HEK293T (cell line): ENCODE data around the gene TBCA.
"Not testable (repeated sequence)": the region's sequence is repeated elsewhere in the genome, so short reads cannot be mapped to it uniquely, and the experiment has no call there.

Experiments used
- CTCF ChIA-PET: fragments of 350-600 bp; formaldehyde crosslinking; extraction: SDS; loops from one replicate; lab custom pipeline; 2021; ENCODE audit warnings: antibody characterized with exemption, inconsistent platforms; lab: Yijun Ruan, JAX
- POLR2A ChIA-PET: fragments of 350-600 bp; formaldehyde crosslinking; extraction: SDS; loops from one replicate; lab custom pipeline; 2020; ENCODE audit warnings: antibody characterized with exemption, inconsistent platforms; lab: Yijun Ruan, JAX
- DNase-seq: peaks from one replicate; pipeline ENCODE4 v3.0.0; 2012; ENCODE audit warnings: mixed read lengths; ENCODE audit errors: extremely low spot score
- ARNT ChIP-seq: fragments of 450-650 bp; IDR thresholded peaks from 2 replicates; pipeline ENCODE4 v1.6.1; 2017; ENCODE audit warnings: mild to moderate bottlenecking
- BHLHE40 ChIP-seq: fragments of 450-650 bp; IDR thresholded peaks from 2 replicates; pipeline ENCODE4 v1.6.1; 2016; ENCODE audit warnings: mild to moderate bottlenecking, moderate library complexity, borderline replicate concordance
- CTBP1 ChIP-seq: fragments of 450-650 bp; IDR thresholded peaks from 2 replicates; pipeline ENCODE4 v1.6.1; 2016; ENCODE audit warnings: borderline replicate concordance
- ELF4 ChIP-seq: fragments of 450-650 bp; IDR thresholded peaks from 2 replicates; pipeline ENCODE4 v1.6.1; 2017; ENCODE audit warnings: antibody characterized with exemption
- FOXA1 ChIP-seq: fragments of 450-650 bp; IDR thresholded peaks from 2 replicates; pipeline ENCODE4 v1.6.1; 2016; ENCODE audit warnings: mild to moderate bottlenecking
- FOXK2 ChIP-seq: fragments of 450-650 bp; IDR thresholded peaks from 2 replicates; pipeline ENCODE4 v1.6.1; 2016; ENCODE audit warnings: mild to moderate bottlenecking
- FOXM1 ChIP-seq: fragments of 450-650 bp; IDR thresholded peaks from 2 replicates; pipeline ENCODE4 v1.6.1; 2017; ENCODE audit warnings: mild to moderate bottlenecking, borderline replicate concordance
- HDGF ChIP-seq: fragments of 450-650 bp; IDR thresholded peaks from 2 replicates; pipeline ENCODE4 v1.6.1; 2017; ENCODE audit warnings: antibody characterized with exemption, borderline replicate concordance
- L3MBTL2 ChIP-seq: fragments of 450-650 bp; conservative IDR thresholded peaks from 2 replicates; pipeline ENCODE4 v1.6.1; 2016; ENCODE audit warnings: mild to moderate bottlenecking
- LEF1 ChIP-seq: fragments of 450-650 bp; IDR thresholded peaks from 2 replicates; pipeline ENCODE4 v1.6.1; 2017; ENCODE audit warnings: mild to moderate bottlenecking, borderline replicate concordance
- NFRKB ChIP-seq: fragments of 450-650 bp; IDR thresholded peaks from 2 replicates; pipeline ENCODE4 v1.6.1; 2016; ENCODE audit warnings: mild to moderate bottlenecking, moderate library complexity
- SP1 ChIP-seq: fragments of 450-650 bp; IDR thresholded peaks from 2 replicates; pipeline ENCODE4 v1.6.1; 2017
- SUZ12 ChIP-seq: fragments of 450-650 bp; IDR thresholded peaks from 2 replicates; pipeline ENCODE4 v1.6.1; 2016; ENCODE audit warnings: mild to moderate bottlenecking
- TARDBP ChIP-seq: fragments of 450-650 bp; IDR thresholded peaks from 2 replicates; pipeline ENCODE4 v1.6.1; 2016
- ZNF384 ChIP-seq: fragments of 450-650 bp; IDR thresholded peaks from 2 replicates; pipeline ENCODE4 v1.6.1; 2016
- TF ChIP-seq, protein P1 (sequence below): fragments of 450-650 bp; IDR thresholded peaks from 2 replicates; pipeline ENCODE4 v1.6.1; 2016

The TBCA gene

GRCh38 chr5:77768978-77769377 lies 7.2 kb downstream of the TBCA start:
- CTCF ChIA-PET = no interaction called here
- POLR2A ChIA-PET = no interaction called here
- DNase-seq = no peak
- TF ChIP-seq SP1 (no peak), FOXM1 (no peak), ELF4 (no peak), ARNT (no peak), L3MBTL2 (no peak), FOXA1 (no peak), SUZ12 (no peak), FOXK2 (no peak), NFRKB (no peak), HDGF (no peak)

- ChIA-PET POLR2A (no interaction called here), CTCF (no interaction called here)
These were observed 8.8 kb downstream of the TBCA start for GRCh38 chr5:77767301-77767700.

GRCh38 chr5:77761606-77762005 lies 14.5 kb downstream of the TBCA start:
- CTCF ChIA-PET = no interaction called here
- no peak for TF ChIP-seq FOXA1
- TF ChIP-seq, protein P1, sequence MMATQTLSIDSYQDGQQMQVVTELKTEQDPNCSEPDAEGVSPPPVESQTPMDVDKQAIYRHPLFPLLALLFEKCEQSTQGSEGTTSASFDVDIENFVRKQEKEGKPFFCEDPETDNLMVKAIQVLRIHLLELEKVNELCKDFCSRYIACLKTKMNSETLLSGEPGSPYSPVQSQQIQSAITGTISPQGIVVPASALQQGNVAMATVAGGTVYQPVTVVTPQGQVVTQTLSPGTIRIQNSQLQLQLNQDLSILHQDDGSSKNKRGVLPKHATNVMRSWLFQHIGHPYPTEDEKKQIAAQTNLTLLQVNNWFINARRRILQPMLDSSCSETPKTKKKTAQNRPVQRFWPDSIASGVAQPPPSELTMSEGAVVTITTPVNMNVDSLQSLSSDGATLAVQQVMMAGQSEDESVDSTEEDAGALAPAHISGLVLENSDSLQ = no peak
- TF ChIP-seq ELF4 = no peak
- no peak for TF ChIP-seq NFRKB
- no peak for TF ChIP-seq FOXK2
- no peak for TF ChIP-seq ZNF384
- TF ChIP-seq L3MBTL2 = no peak
- no peak for TF ChIP-seq HDGF
- TF ChIP-seq SP1 = no peak
- TF ChIP-seq BHLHE40 = no peak
- POLR2A ChIA-PET = no interaction called here
- DNase-seq = no peak

More at GRCh38 chr5:77767301-77767700, 8.8 kb downstream of the TBCA start:
- DNase-seq = no peak
- TF ChIP-seq NFRKB (no peak), FOXM1 (no peak), ARNT (no peak), FOXA1 (no peak), BHLHE40 (no peak), SUZ12 (no peak), HDGF (no peak)

- ChIA-PET POLR2A (no interaction called here), CTCF (no interaction called here)
- TF ChIP-seq, protein P1 = no peak
- no peak for TF ChIP-seq NFRKB
- no peak for TF ChIP-seq FOXA1
- no peak for TF ChIP-seq CTBP1
- no peak for TF ChIP-seq FOXK2
- TF ChIP-seq SUZ12 = no peak
- no peak for TF ChIP-seq L3MBTL2
- no peak for TF ChIP-seq SP1
- no peak for TF ChIP-seq ARNT
- TF ChIP-seq ZNF384 = no peak
- TF ChIP-seq LEF1 = no peak
- no peak for TF ChIP-seq ELF4
- TF ChIP-seq TARDBP = no peak
- no peak for TF ChIP-seq BHLHE40
- TF ChIP-seq HDGF = no peak
- TF ChIP-seq FOXM1 = no peak
- no peak for DNase-seq
These were observed 17.8 kb downstream of the TBCA start for GRCh38 chr5:77758141-77758938.

- POLR2A ChIA-PET = no interaction called here
- CTCF ChIA-PET = no interaction called here
- no peak for TF ChIP-seq CTBP1
- TF ChIP-seq BHLHE40 = no peak
- TF ChIP-seq HDGF = no peak
- TF ChIP-seq, protein P1 = no peak
- no peak for TF ChIP-seq LEF1
- no peak for TF ChIP-seq SUZ12
- TF ChIP-seq ARNT = no peak
- TF ChIP-seq ELF4 = no peak
- no peak for TF ChIP-seq FOXK2
- no peak for TF ChIP-seq NFRKB
- no peak for TF ChIP-seq FOXA1
- no peak for TF ChIP-seq ZNF384
- no peak for TF ChIP-seq TARDBP
- TF ChIP-seq SP1 = no peak
- no peak for TF ChIP-seq FOXM1
- no peak for DNase-seq
These were observed 24.7 kb downstream of the TBCA start for GRCh38 chr5:77751328-77752023.

GRCh38 chr5:77750928-77751327 lies 25.2 kb downstream of the TBCA start:
- POLR2A ChIA-PET, DNase-seq, CTCF ChIA-PET: not testable (repeated sequence)
